ENCODE measurements around the gene VAPA.
"Not testable (repeated sequence)": the region's sequence is repeated elsewhere in the genome, so short reads cannot be mapped to it uniquely, and the experiment has no call there.

Gene VAPA

DNA sequence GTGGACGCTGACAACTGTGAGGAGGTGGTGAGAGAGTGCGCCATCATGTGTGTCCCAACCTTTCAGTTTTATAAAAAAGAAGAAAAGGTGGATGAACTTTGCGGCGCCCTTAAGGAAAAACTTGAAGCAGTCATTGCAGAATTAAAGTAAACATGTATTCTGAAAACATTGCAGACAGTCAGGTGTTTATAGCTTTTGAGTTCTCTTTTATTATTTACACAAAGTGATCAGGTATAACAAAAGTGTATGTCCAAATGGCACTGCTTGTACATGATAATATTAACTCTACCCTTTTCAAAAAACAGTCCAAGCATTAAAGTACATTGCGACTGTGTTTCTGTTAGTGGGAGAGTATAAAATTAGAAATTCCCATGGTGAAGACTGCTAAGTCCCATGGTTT, 25.8 kb upstream of the VAPA start:
- FAIRE-seq, result no peak

- FAIRE-seq, result no peak
Observed at GRCh38 chr18:9890196-9890595, 23.6 kb upstream of the VAPA start.

DNA sequence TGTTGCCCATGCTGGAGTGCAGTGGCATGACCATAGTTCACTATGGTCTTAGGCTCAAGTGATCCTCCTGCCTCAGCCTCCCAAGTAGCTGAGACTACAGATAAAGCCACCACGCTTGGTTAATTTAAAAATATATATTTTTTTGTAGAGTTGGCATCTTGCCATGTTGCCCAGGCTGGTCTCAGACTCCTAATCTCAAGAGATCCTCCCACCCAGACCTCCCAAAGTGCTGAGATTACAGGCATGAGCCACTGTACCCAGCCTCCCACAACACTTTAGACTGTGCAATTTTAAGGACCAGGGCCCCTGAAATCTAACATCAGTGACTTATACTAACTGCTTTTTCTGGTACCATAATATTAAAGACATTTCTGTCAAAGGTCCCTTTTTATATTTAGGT, 22.9 kb upstream of the VAPA start:
- FAIRE-seq, result no peak

- FAIRE-seq, result not testable (repeated sequence)
Observed at GRCh38 chr18:9891515-9891914, 22.3 kb upstream of the VAPA start.

DNA sequence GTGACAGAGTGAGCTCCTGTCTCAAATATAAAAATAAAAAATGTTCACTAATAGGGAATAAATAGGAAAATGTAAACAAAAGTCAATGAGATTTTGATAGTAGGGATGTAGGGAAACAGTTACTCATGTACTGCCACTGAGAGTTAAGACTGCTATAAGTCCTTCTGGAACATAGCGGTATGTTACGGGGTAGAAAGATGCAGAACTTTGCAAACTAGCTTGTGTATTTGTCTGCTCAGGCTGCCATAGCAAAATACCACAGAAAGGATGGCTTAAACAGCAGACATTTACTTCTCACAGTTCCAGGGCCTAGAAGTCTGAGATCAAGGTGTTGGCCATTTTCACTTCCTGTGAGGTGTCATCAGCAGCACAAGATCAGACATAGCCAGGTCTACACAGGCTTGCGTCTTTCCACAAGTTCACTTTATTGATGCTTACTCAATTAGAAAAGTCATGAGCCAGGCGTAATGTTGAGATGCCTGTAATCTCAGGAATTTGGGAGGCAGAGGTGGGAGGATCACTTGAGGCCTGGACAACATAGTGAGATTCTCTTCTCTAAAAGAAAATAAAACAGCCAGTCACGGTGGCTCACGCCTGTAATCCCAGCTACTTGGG, 19.3 kb upstream of the VAPA start:
- no peak for FAIRE-seq

DNA sequence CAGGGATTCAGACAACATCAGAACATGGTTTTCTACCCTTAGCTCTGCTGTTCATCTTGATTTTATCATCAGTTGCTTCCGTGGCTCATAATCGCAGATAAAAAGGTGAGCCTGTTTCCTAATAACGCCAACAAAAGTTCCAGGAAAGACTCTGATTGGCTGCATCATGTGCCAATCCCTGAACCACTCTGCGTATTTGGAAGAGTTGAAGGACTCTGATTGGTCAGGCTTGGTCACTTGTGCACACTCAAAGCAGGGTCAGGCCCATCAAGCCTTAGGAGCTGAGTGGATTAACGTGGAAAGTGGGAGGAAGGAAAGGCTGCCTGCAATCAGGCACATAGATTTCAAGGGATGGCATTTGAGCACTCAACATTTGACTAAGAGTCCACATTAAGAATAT, 16.7 kb upstream of the VAPA start:
- no peak for FAIRE-seq

GRCh38 chr18:9897787-9898291, 16.0 kb upstream of the VAPA start:
- FAIRE-seq, result not testable (repeated sequence)

- FAIRE-seq, result no peak
Observed at GRCh38 chr18:9898792-9899549, 14.8 kb upstream of the VAPA start.

- FAIRE-seq, result not testable (repeated sequence)
Observed at GRCh38 chr18:9899550-9899930, 14.3 kb upstream of the VAPA start.

DNA sequence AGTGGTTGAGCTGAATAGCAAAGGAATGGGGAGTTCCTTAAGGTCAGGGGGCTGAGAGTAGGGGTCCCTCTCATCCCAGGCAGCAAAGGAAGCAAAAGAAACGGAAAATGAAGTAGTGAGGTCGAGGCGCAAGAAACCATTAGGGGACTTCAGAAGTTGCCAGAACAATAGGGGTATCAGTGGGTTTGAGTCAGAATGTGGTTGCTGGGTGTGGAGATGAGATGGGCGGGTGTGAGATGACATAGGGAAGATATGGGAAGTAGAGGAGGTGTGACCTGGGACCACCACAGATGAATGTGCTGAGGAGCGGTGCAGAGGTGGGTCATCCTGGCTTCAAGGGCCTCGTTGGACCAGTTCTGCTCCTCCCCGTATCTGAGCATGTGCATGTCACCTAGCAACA, 13.1 kb upstream of the VAPA start:
- no peak for FAIRE-seq

DNA sequence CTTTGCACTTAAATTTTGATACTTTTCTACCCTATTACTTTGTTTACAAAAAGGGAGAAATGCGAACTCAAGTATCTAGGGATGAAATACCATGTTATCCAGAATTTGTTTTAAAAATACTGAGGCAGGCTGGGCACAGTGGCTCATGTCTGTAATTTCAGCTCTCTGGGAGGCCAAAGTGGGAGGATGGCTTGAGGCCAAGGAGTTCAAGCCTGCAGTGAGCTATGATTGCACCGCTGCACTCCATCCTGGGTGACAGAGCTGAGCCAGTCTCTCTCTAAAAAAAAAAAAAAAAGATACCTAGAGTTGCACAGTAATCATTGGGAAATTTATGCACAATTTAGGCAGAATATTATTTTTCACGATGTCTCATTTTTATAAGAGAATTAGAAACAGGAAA, 12.4 kb upstream of the VAPA start:
- no peak for FAIRE-seq

GRCh38 chr18:9902264-9902663, 11.6 kb upstream of the VAPA start:
- FAIRE-seq, result not testable (repeated sequence)

DNA sequence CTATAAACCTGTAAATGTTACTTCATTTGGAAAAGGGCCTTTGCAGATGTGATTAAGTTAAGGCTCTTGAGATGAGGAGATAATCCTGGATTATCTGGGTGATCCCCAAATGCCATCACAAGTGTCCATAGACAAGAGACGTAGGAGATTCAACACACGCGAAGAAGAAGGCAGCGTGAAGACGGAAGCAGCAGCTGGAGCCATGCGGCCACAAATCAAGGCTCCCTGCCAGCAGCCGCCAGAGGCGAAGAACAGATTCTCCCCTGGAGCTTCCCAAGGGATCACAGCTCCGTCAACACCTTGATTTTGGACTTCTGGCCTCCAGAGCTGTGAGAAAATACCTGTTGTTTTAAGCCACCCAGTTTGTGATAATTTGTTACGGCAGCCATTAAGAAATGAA, 11.0 kb upstream of the VAPA start:
- no peak for FAIRE-seq

DNA sequence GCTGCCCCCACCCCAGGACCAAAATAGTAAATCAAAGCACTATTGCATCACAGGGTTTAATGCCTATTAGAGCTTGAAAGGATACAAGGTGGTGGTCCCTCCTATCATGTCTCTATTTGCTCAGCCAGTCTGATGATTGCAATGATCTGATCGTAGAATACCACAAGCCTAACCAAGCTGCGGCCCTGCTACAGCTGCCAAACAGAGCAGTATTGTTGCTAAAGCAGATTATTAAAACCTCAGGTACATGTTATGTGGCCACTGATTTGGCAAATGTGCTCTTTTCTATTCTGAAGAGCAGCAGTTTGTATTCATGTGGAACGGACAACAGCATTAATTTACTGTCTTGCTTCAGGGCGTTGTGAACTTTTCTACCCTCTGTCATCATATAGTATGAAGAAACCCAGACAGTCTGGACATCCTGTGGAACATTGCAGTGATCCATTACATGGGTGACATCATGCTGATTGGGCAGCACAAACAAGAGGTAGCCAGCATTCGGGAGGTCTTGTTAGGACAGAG, 8.4 kb upstream of the VAPA start:
- FAIRE-seq, result no peak

GRCh38 chr18:9906481-9906880, 7.3 kb upstream of the VAPA start:
- no peak for FAIRE-seq

DNA sequence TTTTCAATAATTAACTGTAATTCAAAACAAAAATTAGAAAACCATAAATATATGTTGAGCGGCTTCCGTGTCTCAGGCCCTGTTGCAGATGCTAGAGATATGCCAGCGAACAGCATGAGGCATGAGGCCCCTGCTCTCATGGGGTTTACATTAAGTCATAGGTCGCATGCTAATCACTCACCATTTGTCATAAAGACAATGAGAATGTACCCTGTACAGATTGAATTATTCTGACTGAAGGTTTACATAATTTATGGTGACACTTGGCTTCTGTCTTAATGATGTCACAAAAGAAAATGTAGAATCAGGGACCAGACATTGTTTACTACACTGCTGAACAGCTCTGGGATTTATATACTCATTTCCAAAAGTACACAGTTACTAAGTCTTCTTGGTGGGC, 5.9 kb upstream of the VAPA start:
- FAIRE-seq, result no peak

- FAIRE-seq, result no peak
Observed at GRCh38 chr18:9910071-9910470, 3.7 kb upstream of the VAPA start.

GRCh38 chr18:9910661-9911060, 3.2 kb upstream of the VAPA start:
- no peak for FAIRE-seq

- FAIRE-seq, result no peak
Observed at GRCh38 chr18:9911226-9911625, 2.6 kb upstream of the VAPA start.

GRCh38 chr18:9912285-9912684, 1.5 kb upstream of the VAPA start:
- not testable (repeated sequence) for FAIRE-seq

DNA sequence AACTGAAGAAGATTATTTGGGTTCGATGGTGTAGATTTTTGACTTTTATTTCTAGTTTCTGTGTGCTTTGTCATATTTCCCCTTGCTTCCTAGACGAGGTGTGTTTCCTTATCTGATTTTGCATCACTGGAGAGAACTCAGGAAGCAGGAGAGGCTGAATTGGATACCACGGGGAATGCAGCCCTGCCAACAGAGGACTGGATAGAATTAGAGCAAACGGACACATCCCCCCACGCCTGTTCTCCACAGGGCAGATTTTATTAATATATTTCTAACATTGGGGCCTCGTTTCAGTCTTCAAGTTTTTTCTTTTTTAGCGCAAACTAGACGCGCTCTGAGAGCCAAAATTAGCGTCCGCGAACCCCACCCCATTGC, 678 bp upstream of the VAPA start:
- FAIRE-seq, result no peak

GRCh38 chr18:9914334-9914583, 443 bp downstream of the VAPA start:
- no peak for FAIRE-seq

- FAIRE-seq, result no peak
Observed at GRCh38 chr18:9914584-9915290, 921 bp downstream of the VAPA start.

Data from colon (tissue), 2 donors.